ENCODE results near the gene KIRREL1. TPM values are rescaled to one million over a fixed set of nuclear protein-coding genes. Genes with fewer than 3 reads are reported as not detected.

The KIRREL1 gene
- total RNA-seq, result 19.7 TPM

DNA sequence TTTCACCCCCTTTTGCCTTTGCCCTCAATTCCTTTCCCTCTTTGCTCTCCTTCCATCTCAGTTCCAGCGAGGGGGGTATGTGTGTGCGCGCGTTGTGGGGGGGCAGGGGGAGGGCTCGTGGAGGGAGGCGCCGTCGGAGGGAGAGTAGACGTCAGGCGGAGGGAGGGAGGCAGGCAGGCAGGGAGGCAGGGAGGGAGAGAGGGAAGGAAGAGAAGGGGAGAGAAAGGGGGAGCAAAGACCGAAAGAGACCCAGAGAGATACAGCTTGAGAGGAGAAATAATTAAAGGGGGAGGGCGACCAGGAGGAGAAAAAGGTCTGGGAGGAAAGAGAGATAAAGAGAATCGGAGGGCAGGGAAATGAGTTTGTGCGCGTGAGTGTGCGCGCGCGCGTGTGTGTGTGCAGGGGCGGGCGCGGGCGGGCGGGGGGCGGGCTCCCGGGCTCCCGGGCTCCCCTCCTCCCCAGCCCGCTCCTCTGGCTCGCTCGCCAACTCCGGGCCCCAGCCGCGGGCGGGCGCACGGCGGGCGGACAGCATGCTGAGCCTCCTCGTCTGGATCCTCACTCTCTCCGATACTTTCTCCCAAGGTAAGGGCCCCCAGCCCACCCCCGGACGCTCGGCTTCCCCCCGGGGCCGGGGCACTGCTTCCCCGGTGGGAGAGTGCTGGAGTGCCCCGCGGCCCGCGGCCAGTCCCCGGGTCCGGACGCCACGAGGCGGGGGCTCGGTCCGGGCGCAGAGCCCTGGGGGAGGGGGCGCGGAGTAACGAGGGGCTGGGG lies at the start of gene KIRREL1:
KIRREL1 (plus strand) TSS at position 499 of the 771 bp plus-strand sequence; CDS start at position 531, 32 bp downstream.
- peak; percentile 62 for DNase-seq (ENCODE audit: low spot score)

DNA sequence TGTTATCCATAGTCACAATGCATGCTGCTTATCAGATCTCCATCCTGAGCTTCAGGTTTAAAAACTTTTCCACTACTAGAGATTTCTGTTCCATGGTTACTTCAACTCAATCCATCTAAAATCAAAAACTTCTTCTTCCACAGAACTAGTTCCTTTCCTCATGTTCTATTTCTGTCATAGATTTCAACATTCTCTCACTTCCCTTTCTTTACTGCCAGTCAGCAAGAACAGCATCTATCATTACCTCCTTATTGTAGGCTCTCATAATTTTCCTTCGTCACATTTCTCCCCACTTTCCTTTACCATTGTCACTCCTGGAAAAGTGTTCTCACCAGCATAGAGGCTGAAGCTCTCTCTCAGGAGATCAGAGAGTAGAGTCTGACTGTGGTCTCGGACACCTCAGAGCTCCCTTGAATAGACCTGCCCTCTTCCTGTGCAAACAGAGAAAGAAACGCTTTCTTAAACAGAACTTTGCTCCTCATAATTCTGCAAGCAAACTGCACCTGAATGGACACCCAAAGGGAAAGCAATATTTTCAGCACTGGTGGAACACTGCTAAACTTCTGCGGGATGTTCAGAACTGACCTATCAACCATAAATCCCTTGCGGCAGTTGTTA lies 48.7 kb upstream of the KIRREL1 start:
- no peak for DNase-seq (ENCODE audit: low spot score)

DNA sequence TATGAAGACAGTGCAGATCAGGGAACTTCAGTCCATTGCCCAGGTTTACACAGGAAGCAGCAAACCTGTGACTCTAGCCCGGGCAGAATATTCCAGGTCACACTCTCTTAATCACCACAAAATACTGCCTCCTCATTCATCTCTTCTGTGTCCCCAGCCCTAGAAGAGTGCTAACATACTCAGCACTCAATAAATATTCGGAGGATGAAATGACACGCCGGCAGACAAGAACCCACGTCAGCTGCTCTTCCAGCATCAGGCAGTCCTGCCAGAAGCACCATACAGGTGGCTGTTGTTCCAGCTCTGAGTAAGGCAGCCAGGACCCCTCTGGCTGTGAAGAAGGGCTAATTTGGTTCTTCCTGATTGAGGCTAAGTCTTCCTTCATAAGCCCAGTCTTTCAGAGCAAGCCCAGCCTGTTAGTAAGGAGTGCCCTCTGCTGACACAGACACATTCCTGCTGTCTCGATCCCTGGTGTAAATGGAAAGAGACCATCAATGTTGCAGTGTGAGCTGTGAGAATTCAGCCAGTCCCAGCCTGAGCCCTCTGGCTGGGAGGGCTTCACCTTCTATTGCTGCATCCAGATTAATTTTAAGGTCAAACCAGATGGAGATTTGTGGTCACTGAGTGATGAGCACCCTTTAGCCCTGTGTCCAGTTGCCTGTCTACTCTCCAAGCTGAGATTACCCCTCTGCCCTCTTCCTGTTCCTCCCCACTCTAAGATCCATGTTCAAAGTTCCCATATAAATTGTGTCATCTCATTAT lies 45.0 kb upstream of the KIRREL1 start:
- DNase-seq (ENCODE audit: low spot score), result no peak

DNA sequence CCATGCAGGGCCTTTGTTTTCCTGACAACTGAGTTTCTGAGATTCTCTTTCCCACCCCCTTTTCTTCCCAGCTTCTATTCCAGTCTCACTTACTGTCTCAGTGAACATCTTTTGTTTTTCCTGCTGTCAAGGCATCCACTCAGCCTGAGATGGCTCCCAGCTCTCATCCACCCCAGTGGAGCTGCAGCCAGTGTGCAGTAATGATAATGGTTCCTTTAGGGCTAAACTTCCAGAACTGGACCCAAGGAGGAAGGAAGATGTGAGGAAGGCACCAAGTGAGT lies 44.4 kb upstream of the KIRREL1 start:
- DNase-seq (ENCODE audit: low spot score), result no peak

DNA sequence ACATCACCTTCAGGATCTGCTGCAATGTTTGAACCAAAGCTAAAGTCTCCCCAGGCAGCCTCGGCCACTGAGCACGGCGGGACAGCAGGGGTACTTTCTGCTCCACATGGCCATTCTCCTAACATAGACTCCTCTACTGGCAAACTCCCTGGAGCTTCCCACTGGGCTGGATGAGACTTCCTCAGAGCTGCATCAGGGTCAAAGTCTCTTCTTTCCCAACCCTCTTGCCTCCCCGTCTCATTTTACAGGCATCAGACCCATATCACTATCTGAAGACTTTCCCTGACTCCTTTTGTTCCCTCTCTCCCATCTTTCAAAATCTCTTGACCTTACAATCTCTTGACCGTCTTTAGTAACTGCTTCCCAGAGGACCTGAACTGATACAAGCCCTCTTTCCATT lies 42.2 kb upstream of the KIRREL1 start:
- DNase-seq (ENCODE audit: low spot score), result no peak

DNA sequence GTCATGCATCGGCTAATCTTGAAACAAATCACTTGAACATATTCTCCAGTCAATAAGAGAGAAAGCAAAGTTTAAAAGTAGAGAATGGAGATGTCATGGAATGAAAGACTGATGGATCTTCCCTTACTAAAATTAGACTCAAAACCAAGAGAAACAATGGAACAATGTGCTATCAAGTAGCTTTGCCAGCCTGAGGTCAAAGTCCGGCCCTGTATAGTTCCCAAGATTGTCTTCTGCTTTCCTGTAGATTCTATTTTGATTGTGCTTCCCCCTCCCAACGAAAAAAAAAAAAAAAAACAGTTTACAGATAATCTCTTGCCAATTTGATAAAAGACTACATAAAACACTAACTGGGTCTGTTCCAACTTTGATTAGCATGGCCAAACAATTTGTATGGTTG lies 40.8 kb upstream of the KIRREL1 start:
- no peak for DNase-seq (ENCODE audit: low spot score)

DNA sequence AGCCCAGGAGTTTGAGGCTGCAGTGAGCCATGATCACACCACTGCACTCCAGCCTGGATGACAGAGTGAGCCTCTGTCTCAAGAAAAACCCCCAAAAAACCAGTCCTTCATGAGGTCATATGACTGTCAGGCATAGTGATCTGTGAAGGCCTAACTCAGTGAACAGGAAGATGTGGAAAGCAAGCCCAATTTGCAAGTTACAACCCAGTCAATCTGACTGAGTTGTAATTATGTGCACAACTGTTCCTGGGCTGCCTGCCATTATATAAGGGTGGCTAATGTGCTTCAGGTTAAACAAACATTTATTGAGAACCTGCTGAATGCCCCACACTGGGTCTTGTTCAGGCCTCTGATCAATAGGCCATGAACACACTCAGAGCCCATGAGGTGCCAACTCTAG lies 38.2 kb upstream of the KIRREL1 start:
- DNase-seq (ENCODE audit: low spot score), result no peak

DNA sequence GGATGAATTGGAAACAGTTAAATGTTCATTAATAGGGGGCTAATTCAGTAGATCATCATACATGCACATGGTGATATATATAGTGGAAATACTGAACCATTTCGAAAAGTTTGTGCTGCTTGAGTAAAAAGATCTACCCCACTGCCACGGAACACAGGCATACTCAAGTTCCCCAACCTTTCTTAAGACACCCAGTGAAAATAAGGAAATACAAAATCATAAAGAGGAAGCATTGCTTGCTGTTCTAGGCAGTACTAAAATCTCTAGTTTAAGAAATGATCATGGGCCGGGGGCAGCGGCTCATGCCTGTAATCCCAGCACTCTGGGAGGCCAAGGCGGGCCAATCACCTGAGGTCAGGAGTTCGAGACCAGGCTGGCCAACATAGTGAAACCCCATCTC lies 37.6 kb upstream of the KIRREL1 start:
- DNase-seq (ENCODE audit: low spot score), result no peak

DNA sequence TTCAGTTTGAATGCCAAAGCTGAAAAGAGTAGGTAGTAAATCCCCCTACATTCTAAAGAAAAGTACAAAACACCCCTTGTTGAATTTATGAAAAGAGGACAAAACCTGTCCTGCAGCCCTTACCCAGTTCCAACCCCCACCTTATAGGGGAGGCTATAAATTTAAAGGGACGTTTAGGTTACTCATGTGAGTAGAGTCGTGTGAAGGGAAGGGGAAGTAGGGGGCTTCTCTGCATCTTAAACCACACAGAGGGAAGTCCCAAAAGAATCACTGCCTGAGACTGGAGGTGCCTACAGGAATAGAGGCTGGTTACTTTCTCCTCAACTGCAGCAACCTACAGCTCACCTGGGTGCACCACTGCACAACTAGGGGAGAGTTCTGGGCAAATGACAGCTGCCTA lies 36.7 kb upstream of the KIRREL1 start:
- DNase-seq (ENCODE audit: low spot score), result no peak

DNA sequence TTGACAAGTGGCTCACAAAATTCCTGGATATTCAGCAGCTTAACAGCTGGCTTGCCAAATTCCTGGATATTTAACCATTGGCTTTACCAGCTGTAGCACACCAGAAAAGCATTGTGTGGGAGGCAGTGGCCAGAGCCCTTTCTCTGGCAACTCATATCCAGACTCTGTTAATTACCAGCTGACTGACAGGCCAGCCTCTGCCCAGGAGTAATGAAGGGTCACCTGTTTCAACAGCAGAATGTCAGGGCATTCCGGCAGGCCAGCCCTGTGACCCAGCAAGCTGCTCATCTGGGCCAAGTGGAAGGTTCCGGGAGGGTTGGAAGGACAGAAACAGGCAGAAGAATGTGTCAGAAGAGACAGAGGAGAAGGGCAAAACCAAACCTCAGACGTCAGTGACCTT lies 35.2 kb upstream of the KIRREL1 start:
- DNase-seq (ENCODE audit: low spot score), result no peak

DNA sequence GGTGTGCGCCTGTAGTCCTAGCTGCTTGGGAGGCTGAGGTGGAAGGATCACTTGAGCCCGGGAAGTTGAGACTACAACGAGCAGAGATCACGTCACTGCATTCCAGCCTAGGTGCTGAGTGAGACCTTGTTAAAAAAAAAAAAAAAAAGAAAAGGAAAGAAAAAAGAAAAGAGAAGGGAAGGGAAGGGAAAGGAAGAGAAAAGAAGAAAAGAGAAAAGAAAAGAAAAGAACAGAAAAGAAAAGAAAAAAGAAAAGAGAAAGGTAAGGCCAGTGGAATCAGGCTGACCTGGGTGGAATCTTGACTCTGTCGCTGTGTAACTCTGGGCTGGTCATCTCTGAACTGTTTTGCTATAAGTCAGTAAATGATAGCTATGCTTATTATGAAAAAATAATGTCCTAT lies 33.7 kb upstream of the KIRREL1 start:
- no peak for DNase-seq (ENCODE audit: low spot score)

DNA sequence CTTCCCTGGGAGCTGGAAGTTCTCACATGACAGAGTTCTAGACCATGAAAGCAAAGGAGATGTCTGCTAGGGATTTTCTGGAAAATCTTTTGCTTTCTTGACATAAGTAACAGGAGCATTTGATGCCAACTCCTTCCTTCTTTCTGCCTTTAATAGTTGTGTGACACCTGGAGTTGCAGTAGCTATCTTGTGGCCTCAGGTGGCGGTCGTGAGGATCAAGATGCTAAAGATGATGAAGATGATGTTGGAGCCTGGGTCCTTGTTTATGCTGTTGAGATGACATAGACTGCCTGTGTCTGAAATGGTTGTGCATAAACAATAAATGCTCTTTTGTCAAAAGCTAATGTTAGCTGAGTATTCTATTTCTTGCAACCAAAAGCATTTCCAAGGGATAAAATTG lies 32.7 kb upstream of the KIRREL1 start:
- no peak for DNase-seq (ENCODE audit: low spot score)

DNA sequence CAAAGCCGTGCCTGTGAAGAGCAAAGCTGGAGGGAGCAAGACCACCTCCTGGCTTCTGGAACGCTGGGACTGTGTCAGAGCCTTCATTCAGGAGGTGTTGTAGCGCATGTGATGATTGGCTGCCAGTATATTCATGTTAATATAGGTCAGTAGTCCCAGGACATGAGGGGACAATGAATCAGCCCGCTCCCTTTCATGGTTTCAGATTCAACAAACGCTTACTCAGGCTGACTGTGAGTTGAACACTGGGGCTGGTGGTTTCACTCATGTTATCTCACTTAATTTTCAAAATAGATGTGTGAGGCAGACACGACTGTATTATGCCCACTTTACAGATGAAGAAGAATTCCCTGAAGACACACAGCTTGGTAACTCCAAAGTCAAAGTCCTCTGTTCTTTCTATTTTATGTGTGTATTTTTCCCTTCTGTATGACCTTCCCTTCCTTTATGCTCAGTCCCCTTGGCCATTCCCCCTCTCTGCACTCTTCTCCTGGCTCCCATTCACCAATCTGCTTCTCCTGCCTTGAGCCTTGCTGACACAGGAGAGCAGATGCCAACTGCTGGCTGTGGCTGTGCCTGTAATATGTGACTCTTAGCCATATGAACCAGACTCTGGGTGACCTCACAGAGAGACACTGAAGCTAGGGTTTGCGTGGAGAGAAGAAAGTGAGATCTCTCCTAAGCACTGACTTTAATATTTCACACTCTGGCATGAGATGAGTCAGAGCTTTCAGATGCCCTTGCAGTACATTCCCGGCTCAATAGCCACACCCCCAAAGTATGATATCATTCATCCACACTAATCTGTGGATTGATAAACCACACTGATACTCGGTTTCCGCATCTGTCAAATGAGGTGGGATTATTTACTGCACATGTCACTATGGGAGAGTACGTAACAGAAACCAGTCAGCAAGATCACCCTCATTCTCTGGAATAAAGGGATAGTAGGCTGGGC lies 31.4 kb upstream of the KIRREL1 start:
- no peak for DNase-seq (ENCODE audit: low spot score)

DNA sequence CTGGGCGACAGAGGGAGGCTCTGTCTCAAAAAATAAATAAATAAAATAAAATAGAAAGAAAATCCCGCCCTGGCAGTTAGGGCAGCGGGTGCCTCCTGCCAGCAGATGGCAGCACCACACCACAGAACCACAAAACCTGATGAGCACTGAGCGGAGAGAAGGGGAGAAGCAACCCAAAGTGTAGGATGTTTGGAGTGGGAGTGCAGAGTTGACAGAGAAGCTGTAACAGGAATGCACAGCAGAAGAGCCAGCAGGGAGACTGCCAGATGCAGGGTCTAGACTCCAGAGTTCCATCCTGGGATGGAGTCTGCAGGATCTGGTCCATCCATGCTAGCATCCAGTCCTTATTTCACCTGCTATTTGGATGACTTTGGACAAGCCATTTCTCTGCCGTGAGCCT lies 29.7 kb upstream of the KIRREL1 start:
- peak; percentile 60 for DNase-seq (ENCODE audit: low spot score)

DNA sequence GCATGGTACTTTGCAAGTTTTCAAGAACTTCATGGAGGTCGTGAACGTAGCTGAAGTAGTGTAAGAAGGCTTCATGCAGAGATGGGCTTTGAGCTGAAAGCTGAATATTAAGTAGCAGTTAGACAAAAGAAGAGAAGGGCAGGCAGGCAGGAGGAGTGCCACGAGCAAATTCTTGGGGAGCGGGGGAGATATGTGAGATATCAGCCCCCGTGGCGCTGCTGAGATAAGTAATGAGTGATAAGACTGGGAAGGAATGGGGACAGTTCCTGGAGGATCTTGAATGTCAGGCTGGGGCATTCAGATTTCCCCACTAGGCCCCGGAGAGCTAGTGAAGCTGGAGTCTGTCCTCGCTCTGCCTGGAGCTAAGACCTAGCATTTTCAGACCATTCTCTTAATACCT lies 27.9 kb upstream of the KIRREL1 start:
- no peak for DNase-seq (ENCODE audit: low spot score)

DNA sequence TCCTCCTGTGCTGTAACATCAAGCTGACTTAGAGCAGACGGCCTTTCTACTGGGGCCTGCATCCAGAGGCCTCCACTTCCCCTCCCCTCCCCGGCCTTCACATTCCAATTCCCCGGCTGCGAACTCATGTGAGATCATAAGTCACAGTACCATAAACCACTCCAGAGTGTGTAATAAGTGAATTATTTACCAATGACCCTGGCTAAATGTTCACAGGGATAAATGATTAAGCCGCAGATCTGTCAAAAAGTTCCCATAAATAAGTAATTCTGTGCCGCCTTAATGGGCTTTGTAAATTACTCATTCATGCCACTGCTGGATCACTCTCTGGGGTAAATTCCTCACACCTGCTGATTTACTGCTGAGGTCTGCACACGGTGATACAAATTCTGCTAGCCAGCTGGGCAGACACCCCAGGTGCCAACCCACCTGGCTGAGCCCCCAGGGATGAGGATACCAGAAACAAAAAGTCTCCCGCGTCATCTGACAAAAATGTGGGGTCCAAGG lies 27.4 kb upstream of the KIRREL1 start:
- no peak for DNase-seq (ENCODE audit: low spot score)

DNA sequence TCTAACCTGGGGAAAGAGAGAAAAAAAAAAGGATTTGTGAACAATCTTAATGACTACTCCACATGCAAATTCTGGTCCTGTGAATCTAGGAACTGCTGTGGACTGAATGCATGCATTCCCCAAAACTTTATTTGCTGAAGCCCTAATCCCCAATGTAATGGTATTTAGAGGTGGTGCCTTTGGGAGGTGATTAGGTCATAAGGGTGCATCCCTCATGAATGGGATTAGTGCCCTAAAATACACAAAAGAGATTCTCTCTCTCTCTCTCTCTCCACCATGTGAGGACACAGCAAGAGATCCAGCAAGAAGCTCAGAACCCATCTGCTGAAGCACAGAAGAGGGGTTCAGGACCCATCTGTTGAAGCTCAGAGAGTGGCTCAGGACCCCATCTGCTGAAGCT lies 26.2 kb upstream of the KIRREL1 start:
- no peak for DNase-seq (ENCODE audit: low spot score)

DNA sequence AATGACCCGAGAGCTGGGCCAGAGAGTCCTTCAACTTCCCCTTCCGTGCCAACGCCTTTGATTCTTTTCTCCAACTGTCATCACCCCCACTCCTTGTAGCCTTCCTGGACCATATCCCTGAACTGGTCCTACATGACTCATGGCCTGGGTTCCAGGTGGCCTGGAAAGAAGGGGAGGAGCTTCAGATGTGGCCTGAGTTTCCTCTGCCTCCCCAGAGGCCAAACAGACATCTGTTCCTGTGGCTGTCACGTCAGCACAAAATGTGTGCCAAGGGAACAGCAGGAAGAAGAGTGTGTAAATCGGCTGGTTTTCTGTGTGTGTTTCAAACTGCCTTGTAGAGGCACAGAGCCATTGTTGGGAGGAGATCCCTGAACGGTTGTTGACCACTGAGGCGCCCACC lies 24.9 kb upstream of the KIRREL1 start:
- no peak for DNase-seq (ENCODE audit: low spot score)

DNA sequence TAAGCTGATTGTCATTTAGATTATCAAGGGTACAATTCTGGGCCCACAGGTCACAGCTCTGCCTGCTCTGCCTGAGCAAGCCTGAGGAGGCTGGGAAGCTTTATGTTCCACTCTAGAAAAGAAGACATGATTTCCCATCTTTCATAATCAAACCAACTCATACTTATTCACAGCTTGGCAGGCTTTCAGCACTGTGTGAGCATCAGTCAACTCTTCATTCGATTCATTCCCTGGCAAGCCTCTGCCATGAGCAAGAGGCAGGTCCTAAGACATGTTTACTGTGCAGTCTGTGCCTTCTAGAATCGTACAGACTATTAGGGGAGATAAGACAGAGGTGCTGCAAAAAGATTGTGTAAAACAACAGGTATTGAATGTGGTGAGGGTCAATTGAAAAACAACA lies 24.5 kb upstream of the KIRREL1 start:
- DNase-seq (ENCODE audit: low spot score), result no peak

DNA sequence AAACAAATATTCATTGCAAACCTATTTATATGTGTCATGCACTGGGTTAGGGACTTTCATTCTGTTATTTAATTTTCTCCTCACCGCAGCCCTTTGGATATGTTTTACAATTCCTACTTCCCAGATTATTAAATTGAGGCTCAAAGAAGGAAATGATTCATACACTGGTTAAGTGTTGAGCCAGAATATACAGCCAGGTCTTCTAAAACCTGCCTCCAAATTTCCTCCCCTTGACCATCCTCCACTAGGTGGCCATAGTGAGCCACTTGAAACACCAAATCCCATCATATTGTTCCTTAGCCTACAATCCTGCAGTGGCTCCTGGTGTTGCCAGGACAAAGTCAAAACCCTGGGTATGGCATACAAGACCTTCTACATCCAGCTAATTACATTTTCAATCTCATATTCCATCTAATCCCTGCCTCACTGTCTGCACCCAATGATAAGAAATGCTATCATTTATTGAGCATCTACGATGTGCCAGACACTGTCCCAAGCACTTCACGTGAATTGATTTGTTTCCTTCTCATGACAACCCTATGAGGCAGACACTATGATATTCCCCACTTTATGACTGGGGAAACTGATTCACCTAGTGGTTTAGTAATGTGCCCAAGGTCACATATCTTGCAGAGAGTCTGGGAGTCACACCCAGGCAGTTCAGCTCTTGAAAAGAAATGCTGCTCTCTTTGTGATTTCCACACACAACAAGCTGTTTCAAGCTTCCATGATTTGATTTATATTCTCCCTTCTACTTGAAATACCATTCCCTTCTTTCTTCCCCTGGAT lies 23.6 kb upstream of the KIRREL1 start:
- DNase-seq (ENCODE audit: low spot score), result no peak

DNA sequence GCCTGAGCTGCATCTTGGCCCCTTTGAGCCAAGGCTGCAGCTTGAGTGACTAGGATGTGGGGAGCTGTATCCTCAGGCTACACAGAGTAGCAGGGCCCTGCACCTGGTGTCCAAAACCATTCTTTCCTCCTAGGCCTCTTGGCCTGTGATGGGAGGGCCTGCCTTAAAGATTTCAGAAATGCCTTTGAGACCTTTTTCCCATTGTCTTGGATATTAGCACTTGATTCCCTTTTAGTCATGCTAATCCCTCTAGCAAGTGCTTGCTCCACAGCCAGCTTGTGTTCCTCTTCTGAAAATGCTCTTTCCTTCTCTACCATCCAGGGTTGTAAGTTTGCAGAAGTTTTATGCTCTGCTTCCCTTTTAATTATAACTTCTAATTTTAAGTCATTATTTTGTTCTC lies 21.7 kb upstream of the KIRREL1 start:
- no peak for DNase-seq (ENCODE audit: low spot score)
